ENCODE measurements around the gene CDH26. TPM values are rescaled to one million over a fixed set of nuclear protein-coding genes. Genes with fewer than 3 reads are reported as not detected.

The CDH26 gene
- total and polyA plus RNA-seq, 2 experiments from 2014 or later, result 2.0 TPM

DNA sequence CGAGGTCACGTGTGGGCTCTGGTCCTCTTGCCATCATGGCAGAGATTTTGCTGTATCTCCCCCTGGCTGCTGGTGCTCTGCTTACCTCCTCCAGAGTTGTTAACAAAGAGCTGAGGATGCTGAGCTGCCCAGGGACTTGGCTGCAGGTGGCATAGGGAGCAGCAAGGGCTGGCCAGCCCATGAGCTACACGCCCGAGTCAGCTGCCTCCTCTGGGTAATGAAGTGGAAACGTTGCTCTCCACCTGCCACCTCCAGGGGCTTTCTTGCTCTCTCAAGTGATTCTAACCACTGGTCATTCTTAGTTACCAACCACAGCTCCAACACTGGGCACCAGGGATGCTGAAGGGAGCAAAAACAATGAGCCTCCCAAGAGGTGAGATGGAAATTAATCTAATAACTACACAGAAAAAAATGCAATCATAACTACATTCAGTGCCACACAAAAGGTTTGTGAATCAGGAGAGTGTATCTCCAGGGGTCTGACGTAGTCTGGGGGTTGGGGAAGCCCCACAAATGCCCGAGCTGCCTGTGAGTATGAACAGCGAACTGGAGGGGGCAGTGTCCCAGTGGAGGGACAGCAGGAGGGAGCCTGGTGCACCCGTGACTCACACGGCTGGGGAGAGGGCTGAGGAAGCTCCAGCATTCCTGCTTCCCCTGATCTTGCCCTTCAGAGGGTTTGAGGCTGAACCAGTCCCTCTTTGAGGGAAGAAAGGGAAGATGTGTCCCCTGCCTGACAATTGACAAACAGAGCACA is 78.7 kb downstream of the CDH26 start:
- Mint-ChIP-seq H3K4me3 (no peak overlapping the region), H3K36me3 (ENCODE audit: low read depth) (peaks cover 10% of the 10 kb centered on the region; the same call in 1 of the 3 replicates), H3K27me3 (ENCODE audit: insufficient read depth, low read depth, poor library complexity) (peaks cover 4% of the 10 kb centered on the region), H3K4me1 (peaks cover 16% of the 10 kb centered on the region; the same call in 2 of the 3 replicates), H3K9me3 (peaks cover 10% of the 10 kb centered on the region; the same call in 2 of the 3 replicates), H3K27ac (no peak overlapping the region)
- no peaks in the 10 kb centered on the region for H3K27me3 ChIP-seq (ENCODE audit: insufficient read depth)
- H3F3A ChIP-seq (replicated peaks; ENCODE audit: low read depth), result no peaks in the 10 kb centered on the region
- H3K4me2 ChIP-seq, result no peak overlapping the region
- TF ChIP-seq, protein P1, sequence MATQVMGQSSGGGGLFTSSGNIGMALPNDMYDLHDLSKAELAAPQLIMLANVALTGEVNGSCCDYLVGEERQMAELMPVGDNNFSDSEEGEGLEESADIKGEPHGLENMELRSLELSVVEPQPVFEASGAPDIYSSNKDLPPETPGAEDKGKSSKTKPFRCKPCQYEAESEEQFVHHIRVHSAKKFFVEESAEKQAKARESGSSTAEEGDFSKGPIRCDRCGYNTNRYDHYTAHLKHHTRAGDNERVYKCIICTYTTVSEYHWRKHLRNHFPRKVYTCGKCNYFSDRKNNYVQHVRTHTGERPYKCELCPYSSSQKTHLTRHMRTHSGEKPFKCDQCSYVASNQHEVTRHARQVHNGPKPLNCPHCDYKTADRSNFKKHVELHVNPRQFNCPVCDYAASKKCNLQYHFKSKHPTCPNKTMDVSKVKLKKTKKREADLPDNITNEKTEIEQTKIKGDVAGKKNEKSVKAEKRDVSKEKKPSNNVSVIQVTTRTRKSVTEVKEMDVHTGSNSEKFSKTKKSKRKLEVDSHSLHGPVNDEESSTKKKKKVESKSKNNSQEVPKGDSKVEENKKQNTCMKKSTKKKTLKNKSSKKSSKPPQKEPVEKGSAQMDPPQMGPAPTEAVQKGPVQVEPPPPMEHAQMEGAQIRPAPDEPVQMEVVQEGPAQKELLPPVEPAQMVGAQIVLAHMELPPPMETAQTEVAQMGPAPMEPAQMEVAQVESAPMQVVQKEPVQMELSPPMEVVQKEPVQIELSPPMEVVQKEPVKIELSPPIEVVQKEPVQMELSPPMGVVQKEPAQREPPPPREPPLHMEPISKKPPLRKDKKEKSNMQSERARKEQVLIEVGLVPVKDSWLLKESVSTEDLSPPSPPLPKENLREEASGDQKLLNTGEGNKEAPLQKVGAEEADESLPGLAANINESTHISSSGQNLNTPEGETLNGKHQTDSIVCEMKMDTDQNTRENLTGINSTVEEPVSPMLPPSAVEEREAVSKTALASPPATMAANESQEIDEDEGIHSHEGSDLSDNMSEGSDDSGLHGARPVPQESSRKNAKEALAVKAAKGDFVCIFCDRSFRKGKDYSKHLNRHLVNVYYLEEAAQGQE (IDR thresholded peaks at IDR 0.05; ENCODE audit: unreplicated experiment), result no peak
- TF ChIP-seq, protein P2, sequence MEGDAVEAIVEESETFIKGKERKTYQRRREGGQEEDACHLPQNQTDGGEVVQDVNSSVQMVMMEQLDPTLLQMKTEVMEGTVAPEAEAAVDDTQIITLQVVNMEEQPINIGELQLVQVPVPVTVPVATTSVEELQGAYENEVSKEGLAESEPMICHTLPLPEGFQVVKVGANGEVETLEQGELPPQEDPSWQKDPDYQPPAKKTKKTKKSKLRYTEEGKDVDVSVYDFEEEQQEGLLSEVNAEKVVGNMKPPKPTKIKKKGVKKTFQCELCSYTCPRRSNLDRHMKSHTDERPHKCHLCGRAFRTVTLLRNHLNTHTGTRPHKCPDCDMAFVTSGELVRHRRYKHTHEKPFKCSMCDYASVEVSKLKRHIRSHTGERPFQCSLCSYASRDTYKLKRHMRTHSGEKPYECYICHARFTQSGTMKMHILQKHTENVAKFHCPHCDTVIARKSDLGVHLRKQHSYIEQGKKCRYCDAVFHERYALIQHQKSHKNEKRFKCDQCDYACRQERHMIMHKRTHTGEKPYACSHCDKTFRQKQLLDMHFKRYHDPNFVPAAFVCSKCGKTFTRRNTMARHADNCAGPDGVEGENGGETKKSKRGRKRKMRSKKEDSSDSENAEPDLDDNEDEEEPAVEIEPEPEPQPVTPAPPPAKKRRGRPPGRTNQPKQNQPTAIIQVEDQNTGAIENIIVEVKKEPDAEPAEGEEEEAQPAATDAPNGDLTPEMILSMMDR (conservative IDR thresholded peaks at IDR 0.05; ENCODE audit: low read depth in 2 of 2), result peak; percentile 36
- TF ChIP-seq EZH2phosphoT487 (IDR thresholded peaks at IDR 0.05; ENCODE audit: unreplicated experiment), result no peak
- no peaks in the 10 kb centered on the region for H3K79me2 ChIP-seq (replicated peaks; ENCODE audit: insufficient read depth)
- peak; percentile 71 for ATAC-seq
- DNase-seq (ENCODE audit: low spot score), result peak; percentile 48
- H3K36me3 ChIP-seq (ENCODE audit: insufficient read depth), result no peaks in the 10 kb centered on the region
- no peaks in the 10 kb centered on the region for H4K20me1 ChIP-seq (replicated peaks; ENCODE audit: insufficient read depth)
- H3K4me3 ChIP-seq, result no peak overlapping the region
- H2AFZ ChIP-seq, result no peak overlapping the region
- no peak overlapping the region for H3K27ac ChIP-seq (ENCODE audit: low read depth)
- H3K4me1 ChIP-seq (ENCODE audit: insufficient read depth), result no peaks in the 10 kb centered on the region
- 0 out of 2 replicates have a peak, but pooled peaks cover 3% of the 10 kb centered on the region for H3K9me2 ChIP-seq (ENCODE audit: insufficient read depth)

DNA sequence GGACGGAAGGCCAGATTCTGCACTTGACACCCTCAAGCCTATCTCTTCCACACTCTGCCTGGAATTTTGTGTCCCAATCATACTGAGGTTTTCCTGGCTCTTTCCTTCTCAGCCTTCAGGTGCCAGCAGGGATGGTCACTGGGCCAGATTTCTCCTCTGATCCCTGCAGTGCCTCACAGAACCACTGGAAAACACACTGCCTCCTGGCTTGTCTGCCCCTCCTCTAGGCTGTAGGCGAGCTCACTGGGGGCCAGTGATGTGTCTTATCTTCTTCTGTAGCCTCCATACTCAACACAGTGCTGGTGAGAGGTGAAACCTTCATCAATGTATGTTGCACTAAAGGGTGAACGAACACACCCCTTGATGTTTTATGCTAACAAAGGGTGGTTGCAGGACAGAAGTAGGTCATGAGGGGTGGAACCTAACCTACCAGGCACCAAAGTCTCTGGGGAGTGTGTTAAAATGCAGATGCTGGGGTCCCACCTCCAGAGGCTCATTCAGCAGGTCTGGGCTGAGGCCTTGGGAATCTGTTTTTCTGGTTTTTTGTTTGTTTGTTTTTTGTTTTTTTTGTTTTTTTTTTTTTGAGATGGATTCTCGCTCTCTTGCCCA is 80.3 kb downstream of the CDH26 start:
- H3K79me2 ChIP-seq (replicated peaks; ENCODE audit: insufficient read depth), result no peaks in the 10 kb centered on the region
- H4K20me1 ChIP-seq (replicated peaks; ENCODE audit: insufficient read depth), result no peaks in the 10 kb centered on the region
- no peaks in the 10 kb centered on the region for H3K27me3 ChIP-seq (ENCODE audit: insufficient read depth)
- H3K4me3 ChIP-seq, result no peak overlapping the region
- Mint-ChIP-seq H3K27ac (peak overlapping the region; percentile 62; the same call in 1 of the 2 replicates), H3K9me3 (peaks cover 10% of the 10 kb centered on the region; the same call in 2 of the 3 replicates), H3K36me3 (ENCODE audit: low read depth) (peaks cover 10% of the 10 kb centered on the region; the same call in 1 of the 3 replicates), H3K27me3 (ENCODE audit: insufficient read depth, low read depth, poor library complexity) (peaks cover 9% of the 10 kb centered on the region), H3K4me3 (no peak overlapping the region), H3K4me1 (peaks cover 16% of the 10 kb centered on the region; the same call in 2 of the 3 replicates)
- DNase-seq (ENCODE audit: low spot score) (no peak), ATAC-seq (no peak)
- TF ChIP-seq POLR2AphosphoS5 (IDR thresholded peaks at IDR 0.05; ENCODE audit: low read depth), result no peak
- H3K4me2 ChIP-seq, result no peak overlapping the region
- 0 out of 2 replicates have a peak, but pooled peaks cover 4% of the 10 kb centered on the region for H3K4me1 ChIP-seq (ENCODE audit: insufficient read depth)
- H2AFZ ChIP-seq, result no peak overlapping the region
- no peaks in the 10 kb centered on the region for H3K36me3 ChIP-seq (ENCODE audit: insufficient read depth)
- H3F3A ChIP-seq (replicated peaks; ENCODE audit: low read depth), result no peaks in the 10 kb centered on the region
- H3K9me2 ChIP-seq (ENCODE audit: insufficient read depth), result 0 out of 2 replicates have a peak, but pooled peaks cover 3% of the 10 kb centered on the region
- H3K27ac ChIP-seq (ENCODE audit: low read depth), result no peak overlapping the region
